ENCODE data around the gene CHDH.

Gene CHDH

DNA sequence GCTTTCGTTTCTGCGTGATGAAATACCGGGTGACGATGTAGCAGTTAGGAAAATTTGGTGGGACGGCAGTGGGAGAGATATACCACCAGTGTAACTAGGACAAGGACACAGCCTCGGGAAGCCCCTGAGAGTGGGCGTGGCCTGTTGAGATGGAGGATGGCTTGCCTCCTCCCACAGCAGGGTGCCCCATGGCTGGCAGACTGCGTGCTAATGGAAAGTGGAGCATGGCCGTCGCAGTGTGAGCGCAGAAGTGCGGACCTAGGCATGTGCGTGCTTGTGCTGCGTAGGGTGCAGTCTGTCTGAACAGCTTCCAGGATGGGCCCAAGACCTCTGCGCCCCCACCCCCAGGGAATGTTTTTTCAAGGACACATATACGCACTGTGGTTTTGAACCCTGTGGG lies 56.8 kb downstream of the CHDH start:
- no peak for DNase-seq (ENCODE audit: low read depth, low spot score)

DNA sequence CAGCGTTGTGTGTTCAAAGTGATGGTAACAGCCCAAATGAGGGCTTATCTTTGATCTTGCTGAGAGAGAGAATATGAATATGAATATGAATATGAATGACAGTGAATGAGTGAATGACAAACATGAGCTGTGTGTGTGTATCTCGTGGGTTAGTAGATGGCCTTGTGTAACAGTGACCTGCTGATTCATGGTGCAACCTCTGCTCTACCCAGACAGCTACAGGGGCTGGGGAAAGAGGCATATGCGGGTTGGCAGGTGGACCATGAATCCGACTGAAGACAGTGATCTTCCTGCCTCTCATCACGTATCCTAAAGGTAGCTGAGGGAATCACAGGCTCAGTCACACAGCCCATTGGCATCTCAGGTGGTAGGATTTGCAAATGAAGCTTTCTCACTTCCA lies 58.2 kb downstream of the CHDH start:
- DNase-seq (ENCODE audit: low read depth, low spot score): no peak

DNA sequence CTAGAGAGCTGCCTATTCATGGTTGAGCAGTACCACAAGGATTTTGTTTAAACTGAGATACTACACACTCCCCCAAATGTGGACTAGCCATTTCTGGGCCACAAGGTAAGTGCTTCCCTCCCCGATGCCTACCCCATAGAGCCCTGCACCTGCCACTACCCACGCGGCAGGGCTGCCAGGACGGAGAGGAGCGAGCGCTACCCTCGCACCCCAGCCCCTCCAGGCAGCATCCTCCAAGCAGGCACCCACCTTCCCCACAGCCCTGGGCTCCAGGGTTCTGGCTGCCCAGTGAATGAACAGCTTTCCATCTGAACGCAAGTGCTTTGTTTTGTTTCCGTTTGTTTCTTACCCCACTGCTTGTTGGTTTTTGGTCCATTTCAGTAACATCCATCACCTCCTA lies 59.2 kb downstream of the CHDH start:
- no peak for DNase-seq (ENCODE audit: low read depth, low spot score)

DNA sequence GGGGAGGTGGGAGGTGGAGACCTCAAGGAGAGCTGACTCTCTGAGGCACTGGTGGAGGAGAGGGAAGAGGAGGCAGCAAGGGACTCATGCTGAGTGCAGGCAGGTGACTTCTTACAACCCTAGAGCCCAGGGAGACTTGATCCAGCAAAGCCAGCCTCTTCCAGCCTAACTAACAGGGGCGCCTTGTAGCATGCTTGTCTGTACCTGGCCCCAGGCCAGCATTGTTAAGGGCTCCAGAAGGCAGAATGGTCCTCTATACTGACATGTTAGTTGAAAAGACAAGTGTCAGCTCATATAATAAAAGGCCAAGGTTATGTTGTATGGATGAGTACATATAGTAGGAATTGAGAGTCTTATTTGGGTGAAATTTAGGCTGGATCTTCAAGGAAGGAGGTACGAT lies 65.4 kb downstream of the CHDH start:
- DNase-seq (ENCODE audit: low read depth, low spot score): no peak

DNA sequence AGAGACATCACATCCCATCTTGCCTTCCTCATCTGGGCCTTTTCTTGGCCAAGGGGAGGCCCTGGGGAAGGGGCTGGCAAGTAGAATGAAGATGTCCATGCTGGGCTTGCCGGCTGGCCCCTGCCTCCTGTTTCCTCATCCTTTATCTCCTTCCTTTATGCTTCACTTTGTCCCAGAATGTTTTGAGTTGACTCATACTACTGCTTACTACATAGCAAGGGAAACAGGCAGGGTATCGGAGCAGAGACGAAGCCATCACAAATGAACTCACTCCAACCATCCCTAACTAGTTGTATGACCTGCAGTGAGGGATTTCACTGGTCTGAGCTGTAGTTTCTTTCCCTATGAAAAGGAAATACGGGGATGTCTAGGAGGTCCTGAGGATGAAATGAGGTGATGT lies 66.0 kb downstream of the CHDH start:
- no peak for DNase-seq (ENCODE audit: low read depth, low spot score)

DNA sequence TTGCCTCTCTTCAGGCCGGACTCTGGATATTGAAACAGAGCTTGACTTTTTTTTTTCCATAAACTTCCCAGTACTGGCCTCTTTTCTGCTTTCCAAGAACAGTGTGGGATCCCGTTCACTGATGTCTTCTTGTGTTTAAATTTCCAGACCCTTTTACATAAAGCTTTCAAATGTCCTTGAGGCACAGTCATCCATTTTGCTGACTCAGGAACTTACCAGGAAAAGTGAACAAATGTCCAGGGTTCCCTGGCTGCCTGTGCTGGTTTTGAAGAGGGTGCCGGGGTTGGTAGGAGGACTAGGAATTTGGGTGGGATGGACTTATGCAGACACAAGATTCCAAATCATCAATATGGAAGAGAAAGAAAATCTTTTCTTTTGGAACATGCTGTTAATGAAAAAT lies 68.1 kb downstream of the CHDH start:
- no peak for DNase-seq (ENCODE audit: low read depth, low spot score)

- DNase-seq (ENCODE audit: low read depth, low spot score): no peak
Measured at GRCh38 chr3:53777468-53777867, 68.8 kb downstream of the CHDH start.

- DNase-seq (ENCODE audit: low read depth, low spot score): no peak
Measured at GRCh38 chr3:53776494-53777101, 69.6 kb downstream of the CHDH start.

GRCh38 chr3:53775834-53776251 lies 70.4 kb downstream of the CHDH start:
- no peak for DNase-seq (ENCODE audit: low read depth, low spot score)

DNA sequence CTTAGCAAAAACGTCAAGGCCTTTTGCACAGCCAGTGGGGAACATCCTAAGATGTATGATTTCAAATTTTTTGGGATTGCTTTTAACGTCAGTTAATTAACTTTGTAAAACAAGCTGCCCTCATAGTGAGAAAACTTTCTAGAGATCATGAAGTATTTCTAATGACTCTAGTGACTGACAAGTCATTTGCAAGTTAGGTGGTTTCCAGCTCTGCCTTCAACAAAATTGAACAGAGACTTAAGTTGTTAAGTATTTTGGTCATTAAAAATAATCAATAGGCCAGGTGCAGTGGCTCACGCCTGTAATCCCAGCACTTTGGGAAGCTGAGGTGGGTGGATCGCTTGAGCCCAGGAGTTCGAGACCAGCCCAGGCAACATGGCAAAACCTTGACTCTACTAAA lies 71.2 kb downstream of the CHDH start:
- DNase-seq (ENCODE audit: low read depth, low spot score): no peak

DNA sequence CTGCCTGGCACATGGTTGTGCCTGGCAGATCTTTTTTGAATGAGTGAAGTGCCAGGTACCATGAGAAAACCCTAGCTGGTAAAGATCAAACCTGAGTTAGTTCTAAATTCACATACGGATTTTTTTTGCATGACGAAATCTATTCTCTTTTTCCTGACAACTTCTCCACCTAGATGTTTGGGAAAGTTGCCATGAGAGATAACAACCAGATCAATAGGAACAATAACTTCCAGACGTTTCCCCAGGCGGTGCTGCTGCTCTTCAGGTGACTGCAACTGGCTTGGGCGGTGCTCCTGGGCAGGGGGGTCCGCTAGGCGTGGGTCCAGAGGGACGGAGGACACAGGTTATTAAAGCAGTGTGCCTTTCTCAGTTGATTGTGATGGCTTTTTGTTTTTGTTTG lies 71.8 kb downstream of the CHDH start:
- no peak for DNase-seq (ENCODE audit: low read depth, low spot score)

GRCh38 chr3:53773611-53774368 lies 72.4 kb downstream of the CHDH start:
- no peak for DNase-seq (ENCODE audit: low read depth, low spot score)

DNA sequence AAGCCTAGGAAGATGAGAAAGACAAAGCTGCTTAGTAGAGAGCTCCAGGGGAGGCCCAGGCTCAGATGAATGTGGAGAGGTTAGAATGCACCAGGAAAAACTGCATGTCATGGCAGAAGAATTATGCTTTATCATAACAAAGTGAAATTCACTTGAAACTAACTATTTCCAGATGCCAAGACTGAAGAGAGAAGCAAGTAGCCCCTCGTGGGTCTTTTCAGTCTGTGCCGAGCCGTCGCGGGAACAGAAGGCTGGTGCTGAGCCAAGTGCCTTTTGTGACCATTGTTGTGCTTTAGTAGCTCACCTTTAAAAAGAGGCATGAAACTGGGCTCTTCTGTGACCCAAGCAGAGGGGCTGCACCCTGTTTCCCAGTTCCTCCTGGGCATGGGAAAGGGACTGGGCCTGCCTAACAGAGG lies 73.2 kb downstream of the CHDH start:
- no peak for DNase-seq (ENCODE audit: low read depth, low spot score)

GRCh38 chr3:53772562-53772961 lies 73.7 kb downstream of the CHDH start:
- no peak for DNase-seq (ENCODE audit: low read depth, low spot score)

GRCh38 chr3:53768478-53769459 lies 77.5 kb downstream of the CHDH start:
- no peak for DNase-seq (ENCODE audit: low read depth, low spot score)

- DNase-seq (ENCODE audit: low read depth, low spot score): no peak
Measured at GRCh38 chr3:53766706-53767105, 79.5 kb downstream of the CHDH start.

DNA sequence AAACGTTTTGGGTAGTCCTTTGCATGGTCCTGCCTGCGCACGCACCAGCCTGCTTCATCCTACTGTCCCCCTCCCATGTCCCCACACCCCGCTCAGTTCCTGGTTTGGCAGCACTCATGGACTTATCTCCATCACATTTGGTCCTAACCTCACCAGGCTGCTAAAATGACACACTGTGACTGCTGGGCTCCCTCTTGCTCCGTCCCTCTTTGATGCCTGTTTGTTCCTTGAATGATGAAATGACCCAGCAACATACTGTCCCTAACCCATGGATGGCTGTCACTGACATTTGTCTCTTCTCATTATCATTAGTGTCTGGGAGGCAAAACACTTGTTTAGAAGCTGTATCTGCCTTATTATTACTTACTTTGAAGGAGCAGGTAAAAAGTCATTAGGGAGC lies 80.5 kb downstream of the CHDH start:
- no peak for DNase-seq (ENCODE audit: low read depth, low spot score)

DNA sequence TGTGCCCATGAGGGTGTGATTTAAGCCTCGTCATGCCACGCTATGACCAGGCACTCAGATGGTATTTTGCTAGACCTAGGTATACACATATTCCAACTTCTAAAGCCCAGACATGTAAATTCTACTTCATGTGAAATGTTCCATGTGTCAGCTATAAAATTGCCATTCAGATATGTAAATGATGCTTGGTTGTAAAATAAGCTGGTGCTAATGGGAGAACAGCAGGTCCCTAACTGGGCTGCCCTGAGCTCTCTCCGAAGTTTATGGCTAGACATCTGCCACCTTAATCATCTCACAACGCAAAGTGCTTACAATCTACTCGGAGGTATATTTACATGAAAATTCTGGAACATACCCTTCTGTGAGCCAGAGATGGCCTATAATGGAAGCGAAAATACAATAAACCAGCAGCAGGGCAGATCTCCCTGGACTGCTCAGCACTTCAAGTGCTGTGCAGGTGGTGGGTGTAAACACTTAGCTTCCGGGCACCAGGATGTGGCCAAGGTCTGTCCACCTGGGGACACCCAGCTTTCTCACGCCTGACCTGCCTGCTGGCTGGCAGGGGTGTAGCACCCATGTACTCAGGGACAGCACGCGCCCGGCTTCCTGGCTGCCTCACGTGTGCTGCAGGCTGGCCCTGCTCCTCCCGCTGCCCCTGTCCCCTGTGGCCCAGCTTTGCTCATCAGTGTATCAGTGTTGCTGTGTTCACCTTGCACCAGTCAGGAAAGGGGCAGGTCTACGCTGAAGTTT lies 82.0 kb downstream of the CHDH start:
- DNase-seq (ENCODE audit: low read depth, low spot score): no peak

DNA sequence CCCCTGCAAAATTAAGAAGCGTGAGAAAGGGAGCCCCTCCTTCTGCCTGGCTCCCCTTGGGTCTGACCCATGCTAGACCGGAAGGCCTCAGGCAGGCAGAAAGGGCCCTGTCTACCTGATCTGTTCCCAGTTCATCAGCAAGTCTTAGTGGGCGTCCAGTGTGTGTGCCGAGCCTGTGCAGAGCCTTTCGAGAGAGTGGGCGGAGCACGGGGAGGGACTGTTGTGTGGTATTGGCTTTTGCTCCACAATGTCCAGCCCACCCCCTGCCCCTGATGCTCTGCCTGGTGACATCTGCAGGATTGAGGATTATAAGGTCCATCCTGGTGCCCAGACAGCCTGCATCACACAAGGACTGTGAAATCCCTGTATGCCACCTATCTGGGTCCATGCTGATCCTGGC lies 82.9 kb downstream of the CHDH start:
- no peak for DNase-seq (ENCODE audit: low read depth, low spot score)
